Measurements from ENCODE around the gene PRAC1. TPM values are rescaled to one million over a fixed set of nuclear protein-coding genes. Genes with fewer than 3 reads are reported as not detected.

PRAC1 gene
- total and polyA plus RNA-seq, 8 donors: not detected

GRCh38 chr17:48734333-48735061 is 12.2 kb upstream of the PRAC1 start:
- Histone ChIP-seq H3K4me3 (no peak overlapping the region), H3K27me3 (peaks cover 6 to 59% (median 17%) of the 10 kb centered on the region in 4 donors), H3K4me1 (no peaks in the 10 kb centered on the region), H3K27ac (no peak overlapping the region), H3K36me3 (no peaks in the 10 kb centered on the region), H3K9me3 (no peaks in the 10 kb centered on the region)
- WGBS, 2 donors: 6 to 7% methylated on average over 14 of the region's 14 CpGs
- DNase-seq (no peak), FAIRE-seq (no peak), ATAC-seq (no peak)
- intact Hi-C loops (cut with DNase I): no loop called here
- no peak for TF ChIP-seq CTCF (IDR thresholded peaks at IDR 0.05)

- Histone ChIP-seq H3K4me1 (no peaks in the 10 kb centered on the region), H3K27me3 (peaks cover 4 to 57% (median 14%) of the 10 kb centered on the region in 4 donors), H3K9me3 (no peaks in the 10 kb centered on the region), H3K4me3 (no peak overlapping the region), H3K36me3 (no peaks in the 10 kb centered on the region), H3K27ac (no peak overlapping the region)
- intact Hi-C loops (cut with DNase I): no loop called here
- FAIRE-seq (no peak), DNase-seq (no peak), ATAC-seq (no peak)
- TF ChIP-seq CTCF (IDR thresholded peaks at IDR 0.05): no peak
- WGBS, 2 donors: 13 to 14% methylated on average over 22 of the region's 22 CpGs
Measured at GRCh38 chr17:48733632-48734328, 11.5 kb upstream of the PRAC1 start.

- Histone ChIP-seq H3K27ac (no peak overlapping the region), H3K4me3 (no peak overlapping the region), H3K4me1 (no peaks in the 10 kb centered on the region), H3K36me3 (no peaks in the 10 kb centered on the region), H3K9me3 (no peaks in the 10 kb centered on the region), H3K27me3 (peaks cover 0 to 57% (median 16%) of the 10 kb centered on the region in 4 donors)
- intact Hi-C loops (cut with DNase I): no loop called here
- ATAC-seq: no peak
- 6 to 7% methylated on average over 50 of the region's 50 CpGs for WGBS, 2 donors
- no peak for TF ChIP-seq CTCF (IDR thresholded peaks at IDR 0.05)
- FAIRE-seq: no peak
- DNase-seq: no peak
Measured at GRCh38 chr17:48732688-48733629, 10.6 kb upstream of the PRAC1 start.

- intact Hi-C loops (cut with DNase I): no loop called here
Measured at GRCh38 chr17:48731355-48731754, 9.0 kb upstream of the PRAC1 start.

More at GRCh38 chr17:48731355-48731754, 9.0 kb upstream of the PRAC1 start:
- no peak for TF ChIP-seq CTCF (IDR thresholded peaks at IDR 0.05)
- Histone ChIP-seq H3K4me3 (no peak overlapping the region), H3K9me3 (no peaks in the 10 kb centered on the region), H3K27me3 (peaks cover 0 to 69% (median 21%) of the 10 kb centered on the region in 4 donors), H3K27ac (no peak overlapping the region), H3K4me1 (no peaks in the 10 kb centered on the region), H3K36me3 (no peaks in the 10 kb centered on the region)
- ATAC-seq (no peak), DNase-seq (no peak), FAIRE-seq (no peak)

Data from pancreas (tissue), 10 donors.